Dedifferentiated amniotic fluid mesenchymal stem cell (primary cell): ENCODE data around the gene SERPINB10.

Experiments used
- DNase-seq: peaks from one replicate; pipeline ENCODE4 v3.0.0-alpha.2; 2016; ENCODE audit errors: extremely low spot score

Gene SERPINB10

DNA sequence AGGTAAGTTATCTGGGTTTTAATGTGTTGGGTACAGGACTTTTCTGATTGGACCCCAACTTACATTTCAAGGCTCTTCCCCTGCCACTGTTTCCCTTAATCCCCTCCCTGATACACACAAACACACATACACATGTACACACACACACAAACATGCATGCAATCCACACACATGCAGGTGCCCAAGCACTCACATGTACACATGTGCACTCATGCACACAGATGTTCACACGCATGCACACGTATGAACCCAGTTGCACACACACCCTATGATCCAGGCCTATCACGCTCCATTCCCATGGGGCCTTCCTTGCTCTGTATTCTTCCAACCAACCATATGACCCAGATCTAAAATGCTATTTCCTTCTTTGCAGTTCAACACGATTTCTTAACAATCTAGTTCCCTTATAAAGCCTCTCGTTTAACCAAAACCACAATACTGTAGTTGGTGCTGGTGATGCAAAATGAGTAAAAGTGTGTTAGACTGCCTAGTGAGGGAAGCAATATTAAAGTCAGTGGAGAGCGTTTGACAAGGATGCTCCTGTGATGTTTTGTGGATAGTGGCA, 73.2 kb downstream of the SERPINB10 start:
- no peak for DNase-seq

GRCh38 chr18:63981719-63982118, 74.0 kb downstream of the SERPINB10 start:
- DNase-seq = no peak

GRCh38 chr18:63982361-63982760, 74.6 kb downstream of the SERPINB10 start:
- no peak for DNase-seq
